Measurements from ENCODE around the gene GAPDHS.

Gene GAPDHS

GRCh38 chr19:35577918-35578317 is 44.7 kb downstream of the GAPDHS start:
- no peak for TF ChIP-seq CTCF (IDR thresholded peaks at IDR 0.05; ENCODE audit: low read depth, low read length)

GRCh38 chr19:35578707-35579106 is 45.5 kb downstream of the GAPDHS start:
- TF ChIP-seq CTCF (IDR thresholded peaks at IDR 0.05; ENCODE audit: low read depth, low read length), result no peak
- H3K4me3 ChIP-seq (ENCODE audit: low read depth, low read length), result no peak overlapping the region

More at GRCh38 chr19:35577918-35578317, 44.7 kb downstream of the GAPDHS start:
- no peak overlapping the region for H3K4me3 ChIP-seq (ENCODE audit: low read depth, low read length)

GRCh38 chr19:35582760-35583159 is 49.5 kb downstream of the GAPDHS start:
- TF ChIP-seq CTCF (IDR thresholded peaks at IDR 0.05; ENCODE audit: low read depth, low read length), result no peak

GRCh38 chr19:35585848-35586247 is 52.6 kb downstream of the GAPDHS start, which contains the start of gene PMIS2:
TSS of gene PMIS2 (plus strand) at chr19:35586173. CDS start at chr19:35586260, 87 bp downstream.
- H3K4me3 ChIP-seq (ENCODE audit: low read depth, low read length), result no peak within 1 kb of the TSS
- TF ChIP-seq CTCF (IDR thresholded peaks at IDR 0.05; ENCODE audit: low read depth, low read length), result no peak

More at GRCh38 chr19:35582760-35583159, 49.5 kb downstream of the GAPDHS start:
- H3K4me3 ChIP-seq (ENCODE audit: low read depth, low read length), result no peak overlapping the region

- no peak overlapping the region for H3K4me3 ChIP-seq (ENCODE audit: low read depth, low read length)
- TF ChIP-seq CTCF (IDR thresholded peaks at IDR 0.05; ENCODE audit: low read depth, low read length), result no peak
These were observed 54.1 kb downstream of the GAPDHS start for GRCh38 chr19:35587321-35587720.

GRCh38 chr19:35590875-35591274 is 57.6 kb downstream of the GAPDHS start:
- no peak for TF ChIP-seq CTCF (IDR thresholded peaks at IDR 0.05; ENCODE audit: low read depth, low read length)
- no peak overlapping the region for H3K4me3 ChIP-seq (ENCODE audit: low read depth, low read length)

- TF ChIP-seq CTCF (IDR thresholded peaks at IDR 0.05; ENCODE audit: low read depth, low read length), result no peak
These were observed 59.0 kb downstream of the GAPDHS start for GRCh38 chr19:35592226-35592625.

More at GRCh38 chr19:35592226-35592625, 59.0 kb downstream of the GAPDHS start:
- no peak overlapping the region for H3K4me3 ChIP-seq (ENCODE audit: low read depth, low read length)

Data from WI38 (cell line).